IMR-90 (cell line): ENCODE data around the gene TMEM54. TPM values are rescaled to one million over a fixed set of nuclear protein-coding genes. Genes with fewer than 3 reads are reported as not detected.

Experiments used
- ATAC-seq: fragments of 200-7000 bp; cut with Tn5 transposase; 2 replicates; pipeline ENCODE4 v1.9.1; 2020; ENCODE audit warnings: low read depth, mild to moderate bottlenecking, moderate library complexity
- BruUV-seq: library from RNA; stranded (reverse); fragments of 400-500 nt; replicated peaks from 2 replicates; lab custom pipeline; 2021; lab: Mats Ljungman, UMichigan
- CTCF ChIA-PET: fragments of 300-600 bp; formaldehyde crosslinking; extraction: SDS; loops from one replicate; lab custom pipeline; 2021; ENCODE audit warnings: antibody characterized with exemption; lab: Yijun Ruan, JAX
- POLR2A ChIA-PET: fragments of 300-600 bp; sonication (Branson Sonifier 250); formaldehyde crosslinking; loops from one replicate; lab custom pipeline; 2022; ENCODE audit warnings: antibody characterized with exemption; ENCODE audit not compliant: unreplicated experiment; lab: Charles Lee
- DNase-seq: peaks from one replicate; pipeline ENCODE4 v3.0.0; 2013
- H2AFZ ChIP-seq: replicated peaks from 2 replicates; pipeline ENCODE3; 2013; ENCODE audit warnings: low read length, mild to moderate bottlenecking; ENCODE audit not compliant: poor library complexity
- H2AK5ac ChIP-seq: 2 replicates; pipeline ENCODE4 v1.6.1; 2013; ENCODE audit warnings: low read depth, low read length, inconsistent platforms
- H2AK9ac ChIP-seq: replicated peaks from 2 replicates; pipeline ENCODE3; 2013; ENCODE audit warnings: mild to moderate bottlenecking, low read depth, low read length, moderate library complexity; ENCODE audit not compliant: poor library complexity
- H2BK120ac ChIP-seq: 2 replicates; pipeline ENCODE4 v1.6.1; 2013; ENCODE audit warnings: low read depth, low read length, inconsistent platforms
- H2BK15ac ChIP-seq: 3 replicates; pipeline ENCODE4 v1.6.1; 2013; ENCODE audit warnings: low read depth, low read length, inconsistent platforms
- H2BK20ac ChIP-seq: 2 replicates; pipeline ENCODE4 v1.6.1; 2013; ENCODE audit warnings: low read depth, mild to moderate bottlenecking, inconsistent platforms, low read length, moderate library complexity
- H2BK5ac ChIP-seq: 2 replicates; pipeline ENCODE4 v1.6.1; 2013; ENCODE audit warnings: mild to moderate bottlenecking, low read depth, low read length, inconsistent platforms; ENCODE audit not compliant: poor library complexity, severe bottlenecking
- H3K14ac ChIP-seq: replicated peaks from 2 replicates; pipeline ENCODE4 v1.6.1; 2013; ENCODE audit warnings: low read depth, low read length, inconsistent platforms
- H3K18ac ChIP-seq: 2 replicates; pipeline ENCODE4 v1.6.1; 2013; ENCODE audit warnings: low read depth, low read length, control low read depth
- H3K23ac ChIP-seq: 2 replicates; pipeline ENCODE4 v1.6.1; 2013; ENCODE audit warnings: low read depth, low read length, inconsistent platforms
- H3K27ac ChIP-seq: 2 replicates; pipeline ENCODE4 v1.5.1; 2013; ENCODE audit warnings: mild to moderate bottlenecking, control low read depth, low read length; ENCODE audit not compliant: insufficient read depth
- H3K27me3 ChIP-seq: 2 replicates; pipeline ENCODE4 v1.6.1; 2013; ENCODE audit warnings: low read length; ENCODE audit not compliant: control insufficient read depth, insufficient read depth
- H3K36me3 ChIP-seq: 2 replicates; pipeline ENCODE4 v1.6.1; 2013; ENCODE audit warnings: low read length, mixed read lengths; ENCODE audit not compliant: control insufficient read depth, insufficient read depth
- H3K4ac ChIP-seq: 2 replicates; pipeline ENCODE4 v1.6.1; 2013; ENCODE audit warnings: low read depth, low read length, inconsistent platforms
- H3K4me1 ChIP-seq: 2 replicates; pipeline ENCODE4 v1.6.1; 2013; ENCODE audit warnings: low read length, mixed read lengths; ENCODE audit not compliant: control insufficient read depth, insufficient read depth
- H3K4me2 ChIP-seq: 2 replicates; pipeline ENCODE4 v1.6.1; 2013; ENCODE audit warnings: low read depth, mild to moderate bottlenecking, control low read depth, low read length, moderate library complexity
- H3K4me3 ChIP-seq: 2 replicates; pipeline ENCODE4 v1.5.1; 2013; ENCODE audit warnings: low read depth, mild to moderate bottlenecking, control low read depth, low read length, moderate library complexity; ENCODE audit not compliant: insufficient read depth
- H3K56ac ChIP-seq: 2 replicates; pipeline ENCODE4 v1.6.1; 2013; ENCODE audit warnings: low read length, inconsistent platforms; ENCODE audit not compliant: insufficient read depth; ENCODE audit errors: extremely low read depth
- H3K79me1 ChIP-seq, 2 experiments: 2 replicates each; pipeline ENCODE4 v1.6.1; 2013; ENCODE audit warnings: low read length in 2 of 2, inconsistent platforms in 1 of 2, low read depth in 1 of 2
- H3K9ac ChIP-seq: 2 replicates; pipeline ENCODE4 v1.6.1; 2013; ENCODE audit warnings: low read depth, low read length, control low read depth
- H3K9me1 ChIP-seq: 2 replicates; pipeline ENCODE4 v1.6.1; 2013; ENCODE audit warnings: low read length, inconsistent platforms; ENCODE audit not compliant: insufficient read depth
- H3K9me3 ChIP-seq: 2 replicates; pipeline ENCODE4 v1.6.1; 2013; ENCODE audit warnings: low read length; ENCODE audit not compliant: control insufficient read depth, insufficient read depth
- H4K20me1 ChIP-seq: 2 replicates; pipeline ENCODE4 v1.6.1; 2013; ENCODE audit warnings: low read length, inconsistent platforms; ENCODE audit not compliant: insufficient read depth
- H4K5ac ChIP-seq: 2 replicates; pipeline ENCODE4 v1.6.1; 2013; ENCODE audit warnings: mild to moderate bottlenecking, low read depth, low read length, control low read depth
- H4K8ac ChIP-seq, 2 experiments: 2 replicates each; pipeline ENCODE4 v1.6.1; 2013; ENCODE audit warnings: low read depth in 2 of 2, low read length in 2 of 2, control low read depth in 1 of 2, inconsistent platforms in 1 of 2
- H4K91ac ChIP-seq: 2 replicates; pipeline ENCODE4 v1.6.1; 2013; ENCODE audit warnings: low read depth, low read length, inconsistent platforms; ENCODE audit not compliant: insufficient read depth
- BHLHE40 ChIP-seq: fragments of 150-350 bp; IDR thresholded peaks from 2 replicates; pipeline ENCODE4 v1.6.1; 2016; ENCODE audit warnings: mild to moderate bottlenecking, low read depth, low read length
- CEBPB ChIP-seq: IDR thresholded peaks from 2 replicates; pipeline ENCODE4 v1.6.1; 2012; ENCODE audit warnings: low read depth, low read length, improper control_type of control experiment
- CTCF ChIP-seq: conservative IDR thresholded peaks from 2 replicates; pipeline ENCODE4 v1.5.1; 2012; ENCODE audit warnings: mild to moderate bottlenecking, low read depth, low read length, improper control_type of control experiment
- ELK1 ChIP-seq: fragments of 150-350 bp; IDR thresholded peaks from 2 replicates; pipeline ENCODE4 v1.6.1; 2016; ENCODE audit warnings: low read depth, mild to moderate bottlenecking, low read length, moderate library complexity, borderline replicate concordance
- FOS ChIP-seq: fragments of 150-350 bp; IDR thresholded peaks from 2 replicates; pipeline ENCODE4 v1.6.1; 2016; ENCODE audit warnings: low read depth, low read length
- MAZ ChIP-seq: IDR thresholded peaks from 2 replicates; pipeline ENCODE4 v1.6.1; 2012; ENCODE audit warnings: low read depth, mild to moderate bottlenecking, low read length, improper control_type of control experiment, moderate library complexity, borderline replicate concordance
- MXI1 ChIP-seq: IDR thresholded peaks from 2 replicates; pipeline ENCODE4 v1.6.1; 2012; ENCODE audit warnings: low read depth, mild to moderate bottlenecking, low read length, moderate library complexity, borderline replicate concordance
- NFE2L2 ChIP-seq: fragments of 150-350 bp; IDR thresholded peaks from 2 replicates; pipeline ENCODE4 v1.6.1; 2016; ENCODE audit warnings: low read depth, mild to moderate bottlenecking, low read length
- POLR2A ChIP-seq: IDR thresholded peaks from 2 replicates; pipeline ENCODE4 v1.6.1; 2012; ENCODE audit warnings: mild to moderate bottlenecking, low read depth, low read length
- RAD21 ChIP-seq: IDR thresholded peaks from 2 replicates; pipeline ENCODE4 v1.6.1; 2012; ENCODE audit warnings: low read length, improper control_type of control experiment
- RCOR1 ChIP-seq: IDR thresholded peaks from 2 replicates; pipeline ENCODE4 v1.6.1; 2012; ENCODE audit warnings: mild to moderate bottlenecking, low read length, improper control_type of control experiment; ENCODE audit not compliant: insufficient replicate concordance
- RFX5 ChIP-seq: IDR thresholded peaks from 2 replicates; pipeline ENCODE4 v1.8.0; 2012; ENCODE audit warnings: low read depth, mild to moderate bottlenecking, low read length, moderate library complexity
- SMC3 ChIP-seq: fragments of 150-350 bp; IDR thresholded peaks from 2 replicates; pipeline ENCODE4 v1.6.1; 2016; ENCODE audit warnings: low read depth, mild to moderate bottlenecking, antibody characterized with exemption, low read length, moderate library complexity
- USF2 ChIP-seq: fragments of 150-350 bp; IDR thresholded peaks from 2 replicates; pipeline ENCODE4 v1.6.1; 2017; ENCODE audit warnings: mild to moderate bottlenecking, antibody characterized with exemption, low read length, low read depth
- WGBS, 2 experiments: methylation state at CpG; one replicate each; pipeline versions ENCODE4 v1.1.5 to v1.1.7; 2013; ENCODE audit warnings: missing lambda C conversion rate in 2 of 2; ENCODE audit not compliant: insufficient read length in 1 of 2; ENCODE audit errors: extremely low coverage in 2 of 2; 5-methylcytosine and 5-hydroxymethylcytosine counted together
- dilution Hi-C: fragments of 300-500 bp; cut with HindIII; formaldehyde crosslinking; loops from one replicate; pipeline ENCODE4 v1.14.3; 2018; ENCODE audit warnings: low sequenced_read_pairs; ENCODE audit not compliant: unreplicated experiment
- in situ Hi-C: fragments of 300-500 bp; cut with MboI; formaldehyde crosslinking; loops from 3 replicates; pipeline ENCODE4 v1.14.3; 2019; ENCODE audit warnings: low sequenced_read_pairs, inconsistent platforms, mixed read lengths
- intact Hi-C: fragments of 100-400 bp; cut with micrococcal nuclease; formaldehyde crosslinking; loops from 2 replicates; pipeline ENCODE4 v1.10.0; 2022
- polyA plus RNA-seq, 3 experiments: library from polyadenylated mRNA; depleted of rRNA; stranded (reverse); fragments of >200 nt; gene quantifications; 2 replicates each; pipeline ENCODE4 v1.2.3, GENCODE V29; 2012; ENCODE audit warnings: low replicate concordance in 1 of 3
- total RNA-seq: library from RNA; depleted of rRNA; stranded (reverse); fragments of >200 nt; gene quantifications from 2 replicates; pipeline ENCODE4 v1.2.3, GENCODE V29; 2012

Gene TMEM54
- total and polyA plus RNA-seq, 2 of the 4 experiments (the other 2 are of a cell fraction), result 25.5 to 75.2 TPM

- Histone ChIP-seq H3K27ac (no peak overlapping the region), H3K36me3 (peaks cover 6% of the 10 kb centered on the region; the same call in 1 of the 2 replicates), H4K91ac (no peak overlapping the region), H2BK5ac (no peak overlapping the region), H2BK20ac (no peak overlapping the region), H3K18ac (no peak overlapping the region), H3K27me3 (peaks cover 15% of the 10 kb centered on the region), H4K20me1 (peaks cover 12% of the 10 kb centered on the region), H3K4me3 (no peak overlapping the region), H3K4me1 (peaks cover 4% of the 10 kb centered on the region; the same call in 1 of the 2 replicates), H4K8ac (no peak overlapping the region), H2AK5ac (no peak overlapping the region), H3K79me1 (no peaks in the 10 kb centered on the region), H2BK120ac (no peak overlapping the region), H3K9ac (no peak overlapping the region), H3K9me1 (no peaks in the 10 kb centered on the region), H3K4me2 (no peak overlapping the region), H2AFZ (no peak overlapping the region), H3K14ac (no peak overlapping the region), H3K23ac (no peak overlapping the region), H3K4ac (no peak overlapping the region), H4K5ac (no peak overlapping the region), H2AK9ac (no peak overlapping the region), H3K9me3 (no peaks in the 10 kb centered on the region), H2BK15ac (no peak overlapping the region), H3K56ac (no peak overlapping the region)
- in situ Hi-C loops (no loop called here), dilution Hi-C loops (no loop called here), intact Hi-C loops (no loop called here)
- BruUV-seq, result no TSS peak
- POLR2A ChIA-PET, result no interaction called here
- 92% methylated on average over 7 of the region's 13 CpGs; no CpG with 5 or more reads in 1 of the 2 experiments for WGBS, 2 experiments
- ATAC-seq (no peak), DNase-seq (no peak)
- TF ChIP-seq POLR2A (no peak), SMC3 (no peak), CEBPB (no peak), BHLHE40 (no peak), USF2 (no peak), CTCF (no peak), RFX5 (no peak), NFE2L2 (no peak), MXI1 (no peak), MAZ (no peak), RAD21 (no peak), FOS (no peak), RCOR1 (no peak), ELK1 (no peak)
- CTCF ChIA-PET, result no interaction called here
Measured at GRCh38 chr1:32868085-32868484, 33.1 kb downstream of the TMEM54 start.
